Measurements from ENCODE around the gene POMGNT2. TPM values are rescaled to one million over a fixed set of nuclear protein-coding genes. Genes with fewer than 3 reads are reported as not detected.

POMGNT2 gene
- total RNA-seq, 1 donor, result 10.1 TPM

DNA sequence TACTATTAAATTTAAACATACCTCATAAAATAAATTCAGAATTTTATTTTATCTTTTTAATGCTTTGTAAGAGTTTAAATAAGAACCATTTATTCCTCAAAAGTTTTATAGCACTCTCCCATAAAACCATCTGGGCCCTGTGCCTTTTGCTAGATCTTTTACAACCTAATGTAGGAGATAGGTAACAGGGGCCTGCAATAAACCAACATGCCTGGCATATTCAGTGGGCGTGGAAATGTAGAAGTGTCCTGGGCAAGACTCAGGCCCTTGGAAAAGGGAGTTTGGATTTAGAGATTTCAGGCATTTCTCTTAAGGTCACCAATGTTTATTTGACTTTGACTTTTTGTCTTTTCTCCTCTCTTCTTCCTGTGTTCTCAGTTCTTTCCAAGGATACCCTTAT lies 46.4 kb downstream of the POMGNT2 start:
- no peak overlapping the region for H3K4me3 ChIP-seq (ENCODE audit: insufficient read depth, low read length)
- H3K79me2 ChIP-seq (ENCODE audit: insufficient read depth, low read length), result no peaks in the 10 kb centered on the region
- TF ChIP-seq, protein P1, sequence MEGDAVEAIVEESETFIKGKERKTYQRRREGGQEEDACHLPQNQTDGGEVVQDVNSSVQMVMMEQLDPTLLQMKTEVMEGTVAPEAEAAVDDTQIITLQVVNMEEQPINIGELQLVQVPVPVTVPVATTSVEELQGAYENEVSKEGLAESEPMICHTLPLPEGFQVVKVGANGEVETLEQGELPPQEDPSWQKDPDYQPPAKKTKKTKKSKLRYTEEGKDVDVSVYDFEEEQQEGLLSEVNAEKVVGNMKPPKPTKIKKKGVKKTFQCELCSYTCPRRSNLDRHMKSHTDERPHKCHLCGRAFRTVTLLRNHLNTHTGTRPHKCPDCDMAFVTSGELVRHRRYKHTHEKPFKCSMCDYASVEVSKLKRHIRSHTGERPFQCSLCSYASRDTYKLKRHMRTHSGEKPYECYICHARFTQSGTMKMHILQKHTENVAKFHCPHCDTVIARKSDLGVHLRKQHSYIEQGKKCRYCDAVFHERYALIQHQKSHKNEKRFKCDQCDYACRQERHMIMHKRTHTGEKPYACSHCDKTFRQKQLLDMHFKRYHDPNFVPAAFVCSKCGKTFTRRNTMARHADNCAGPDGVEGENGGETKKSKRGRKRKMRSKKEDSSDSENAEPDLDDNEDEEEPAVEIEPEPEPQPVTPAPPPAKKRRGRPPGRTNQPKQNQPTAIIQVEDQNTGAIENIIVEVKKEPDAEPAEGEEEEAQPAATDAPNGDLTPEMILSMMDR (IDR thresholded peaks at IDR 0.05; ENCODE audit: extremely low read depth, low read depth, low read length), result no peak

DNA sequence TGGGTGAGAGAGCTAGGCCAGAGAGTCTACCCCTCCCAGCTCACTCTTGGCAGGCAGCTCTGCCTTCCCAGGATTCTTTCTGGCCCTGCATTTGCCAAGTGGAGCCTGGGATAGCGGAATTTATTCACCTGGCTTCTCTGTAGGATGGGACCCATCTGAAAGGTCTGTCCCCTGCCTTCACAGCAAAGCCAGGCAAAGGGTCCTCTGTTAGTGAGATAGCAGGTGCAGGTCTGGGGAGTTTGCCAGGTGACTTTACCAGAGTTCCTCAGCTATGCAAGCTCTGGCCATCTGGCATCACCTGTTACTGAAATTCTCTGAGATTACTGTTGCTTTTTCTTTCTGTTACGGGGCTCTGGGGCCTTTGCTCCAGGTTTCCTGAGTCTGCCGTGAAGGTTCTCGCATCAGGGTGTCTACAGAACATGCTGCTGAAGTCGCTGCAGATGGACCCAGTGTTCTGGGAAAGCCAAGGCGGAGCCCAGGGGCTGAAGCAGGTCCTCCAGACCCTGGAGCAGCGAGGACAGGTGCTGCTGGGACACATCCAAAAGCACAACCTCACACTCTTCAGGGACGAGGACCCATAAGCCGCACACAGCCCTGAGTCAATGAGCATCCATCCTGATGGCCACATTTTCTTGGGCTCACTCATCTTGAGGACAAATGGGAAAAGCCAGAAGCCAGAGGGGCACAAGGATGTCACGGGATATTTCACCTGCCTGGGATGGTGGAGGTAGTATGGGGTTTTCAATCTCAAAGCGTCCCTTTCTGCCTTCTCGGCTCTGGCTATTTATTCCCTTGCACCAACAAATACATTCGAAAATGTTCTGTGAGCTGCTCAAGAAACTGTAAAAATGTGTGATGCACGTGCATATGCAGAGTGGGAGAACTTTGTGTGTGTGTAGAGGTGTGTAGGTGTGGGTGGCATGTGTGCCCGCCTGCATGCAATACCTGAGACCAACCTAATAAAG lies 49.8 kb downstream of the POMGNT2 start:
- Histone ChIP-seq H3K9me3 (ENCODE audit: low read depth, low read length) (peaks cover 2% of the 10 kb centered on the region), H4K20me1 (ENCODE audit: insufficient read depth, low read length) (no peaks in the 10 kb centered on the region), H2AFZ (ENCODE audit: low read length) (no peak overlapping the region), H3K79me2 (ENCODE audit: insufficient read depth, low read length) (no peaks in the 10 kb centered on the region), H3K27me3 (ENCODE audit: insufficient read depth, low read length) (no peaks in the 10 kb centered on the region), H3K4me1 (ENCODE audit: insufficient read depth, low read length) (no peaks in the 10 kb centered on the region), H3K36me3 (ENCODE audit: insufficient read depth, low read length) (no peaks in the 10 kb centered on the region), H3K4me3 (ENCODE audit: insufficient read depth, low read length) (no peak overlapping the region), H3K27ac (ENCODE audit: low read depth, low read length) (no peak overlapping the region), H3K4me2 (ENCODE audit: insufficient read depth, low read length) (no peak overlapping the region)
- no peak for DNase-seq (ENCODE audit: insufficient read length, low spot score, missing footprints)
- TF ChIP-seq, protein P1 (IDR thresholded peaks at IDR 0.05; ENCODE audit: extremely low read depth, low read depth, low read length), result no peak

More for the DNA sequence above, 46.4 kb downstream of the POMGNT2 start:
- H3K4me2 ChIP-seq (ENCODE audit: insufficient read depth, low read length), result no peak overlapping the region
- H3K4me1 ChIP-seq (ENCODE audit: insufficient read depth, low read length), result no peaks in the 10 kb centered on the region
- DNase-seq (ENCODE audit: insufficient read length, low spot score, missing footprints), result no peak
- H3K36me3 ChIP-seq (ENCODE audit: insufficient read depth, low read length), result no peaks in the 10 kb centered on the region
- H3K9me3 ChIP-seq (ENCODE audit: low read depth, low read length), result no peaks in the 10 kb centered on the region
- H3K27ac ChIP-seq (ENCODE audit: low read depth, low read length), result no peak overlapping the region
- H3K27me3 ChIP-seq (ENCODE audit: insufficient read depth, low read length), result no peaks in the 10 kb centered on the region
- no peak overlapping the region for H2AFZ ChIP-seq (ENCODE audit: low read length)
- H4K20me1 ChIP-seq (ENCODE audit: insufficient read depth, low read length), result no peaks in the 10 kb centered on the region

DNA sequence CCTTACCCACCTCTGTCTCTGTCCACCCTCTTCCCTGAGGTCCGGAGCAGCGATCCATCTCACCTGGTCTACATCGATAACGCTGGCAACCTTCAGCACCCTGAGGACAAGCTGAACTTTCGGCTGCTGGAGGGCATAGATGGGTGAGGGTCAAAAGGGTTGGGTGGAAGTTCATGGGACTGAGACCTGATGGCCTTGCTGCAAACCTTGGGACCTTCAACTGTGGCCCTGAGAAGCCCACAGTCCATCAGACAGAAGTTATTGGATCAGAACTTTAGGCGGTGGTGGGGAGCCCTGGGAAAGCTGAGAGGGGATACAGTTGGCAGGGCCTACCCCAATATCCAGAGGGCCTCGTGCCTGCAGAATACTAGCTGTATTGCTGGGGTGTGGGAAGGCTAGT lies 50.5 kb downstream of the POMGNT2 start:
- no peak overlapping the region for H3K4me2 ChIP-seq (ENCODE audit: insufficient read depth, low read length)
- no peak overlapping the region for H3K27ac ChIP-seq (ENCODE audit: low read depth, low read length)
- H3K27me3 ChIP-seq (ENCODE audit: insufficient read depth, low read length), result no peaks in the 10 kb centered on the region
- H3K4me1 ChIP-seq (ENCODE audit: insufficient read depth, low read length), result no peaks in the 10 kb centered on the region
- H3K79me2 ChIP-seq (ENCODE audit: insufficient read depth, low read length), result no peaks in the 10 kb centered on the region
- H3K9me3 ChIP-seq (ENCODE audit: low read depth, low read length), result peaks cover 2% of the 10 kb centered on the region
- H2AFZ ChIP-seq (ENCODE audit: low read length), result no peak overlapping the region
- H4K20me1 ChIP-seq (ENCODE audit: insufficient read depth, low read length), result no peaks in the 10 kb centered on the region
- TF ChIP-seq, protein P1 (IDR thresholded peaks at IDR 0.05; ENCODE audit: extremely low read depth, low read depth, low read length), result no peak
- no peak for DNase-seq (ENCODE audit: insufficient read length, low spot score, missing footprints)
- H3K36me3 ChIP-seq (ENCODE audit: insufficient read depth, low read length), result no peaks in the 10 kb centered on the region
- no peak overlapping the region for H3K4me3 ChIP-seq (ENCODE audit: insufficient read depth, low read length)

DNA sequence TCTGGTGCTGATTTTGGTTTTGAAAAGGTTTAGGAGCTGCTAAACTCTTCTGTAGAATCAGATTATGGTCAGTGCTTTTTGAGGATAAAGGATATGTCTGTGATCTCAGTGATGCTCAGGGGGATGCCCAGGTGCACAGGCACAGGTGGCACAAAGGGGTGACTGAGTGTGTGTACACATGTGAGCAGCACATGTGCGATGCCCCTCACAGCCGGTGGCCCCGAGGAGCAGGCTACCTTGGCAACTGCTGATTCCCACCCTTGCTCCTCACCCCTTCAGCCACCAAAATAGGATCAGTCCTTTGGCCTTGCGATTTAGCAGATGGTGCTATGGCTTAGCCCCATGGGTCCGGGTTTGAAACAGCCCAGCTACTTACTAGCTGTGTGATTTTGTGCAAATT lies 51.1 kb downstream of the POMGNT2 start:
- no peaks in the 10 kb centered on the region for H4K20me1 ChIP-seq (ENCODE audit: insufficient read depth, low read length)
- peaks cover 2% of the 10 kb centered on the region for H3K9me3 ChIP-seq (ENCODE audit: low read depth, low read length)
- no peak overlapping the region for H2AFZ ChIP-seq (ENCODE audit: low read length)
- TF ChIP-seq, protein P1 (IDR thresholded peaks at IDR 0.05; ENCODE audit: extremely low read depth, low read depth, low read length), result no peak
- H3K79me2 ChIP-seq (ENCODE audit: insufficient read depth, low read length), result no peaks in the 10 kb centered on the region
- DNase-seq (ENCODE audit: insufficient read length, low spot score, missing footprints), result no peak
- no peak overlapping the region for H3K4me2 ChIP-seq (ENCODE audit: insufficient read depth, low read length)
- H3K27ac ChIP-seq (ENCODE audit: low read depth, low read length), result no peak overlapping the region
- H3K27me3 ChIP-seq (ENCODE audit: insufficient read depth, low read length), result no peaks in the 10 kb centered on the region
- H3K4me3 ChIP-seq (ENCODE audit: insufficient read depth, low read length), result no peak overlapping the region
- no peaks in the 10 kb centered on the region for H3K36me3 ChIP-seq (ENCODE audit: insufficient read depth, low read length)
- H3K4me1 ChIP-seq (ENCODE audit: insufficient read depth, low read length), result no peaks in the 10 kb centered on the region
